Small intestine (tissue), 7 donors: Measurements from ENCODE around the gene ANKEF1. TPM values are rescaled to one million over a fixed set of nuclear protein-coding genes. Genes with fewer than 3 reads are reported as not detected.

Experiments
- DNase-seq, 2 donors: peaks; one replicate each; pipeline versions ENCODE4 v3.0.0 to v3.0.0-alpha.2; 2013
- FAIRE-seq: peaks from 2 replicates; lab custom pipeline; 2012; peaks lifted over from hg19 to GRCh38; lab: Jason Lieb, UNC
- H3K27ac ChIP-seq, 3 donors: one replicate each; pipeline ENCODE4 v1.5.1; 2013; ENCODE audit warnings: low read length in 2 of 3, mild to moderate bottlenecking in 2 of 3, control low read depth in 1 of 3, inconsistent platforms in 1 of 3, low read depth in 1 of 3, moderate library complexity in 1 of 3
- H3K27me3 ChIP-seq, 3 donors: one replicate each; pipeline ENCODE4 v1.6.1; 2013; ENCODE audit warnings: low read length in 3 of 3, inconsistent platforms in 1 of 3; ENCODE audit not compliant: control insufficient read depth in 3 of 3, insufficient read depth in 3 of 3
- H3K36me3 ChIP-seq, 3 donors: one replicate each; pipeline ENCODE4 v1.6.1; 2013; ENCODE audit warnings: low read length in 3 of 3, inconsistent platforms in 1 of 3, low read depth in 1 of 3, mild to moderate bottlenecking in 1 of 3, moderate library complexity in 1 of 3; ENCODE audit not compliant: control insufficient read depth in 3 of 3, insufficient read depth in 2 of 3
- H3K4me1 ChIP-seq, 3 donors: one replicate each; pipeline ENCODE4 v1.6.1; 2013; ENCODE audit warnings: low read length in 2 of 3, inconsistent platforms in 1 of 3, low read depth in 1 of 3, mild to moderate bottlenecking in 1 of 3, moderate library complexity in 1 of 3; ENCODE audit not compliant: control insufficient read depth in 3 of 3, insufficient read depth in 2 of 3
- H3K4me3 ChIP-seq, 3 donors: one replicate each; pipeline ENCODE4 v1.5.1; 2013; ENCODE audit warnings: low read length in 3 of 3, control low read depth in 1 of 3, inconsistent platforms in 1 of 3, low read depth in 1 of 3, mild to moderate bottlenecking in 1 of 3, moderate library complexity in 1 of 3
- H3K9me3 ChIP-seq, 2 donors: one replicate each; pipeline ENCODE4 v1.6.1; 2013; ENCODE audit warnings: low read depth in 1 of 2, low read length in 1 of 2; ENCODE audit not compliant: control insufficient read depth in 2 of 2, insufficient read depth in 1 of 2
- polyA plus RNA-seq, 4 donors: library from polyadenylated mRNA; stranded (reverse) in 3 of 4; unstranded in 1 of 4; fragments of 200-250 nt in 3 of 4; fragments of 120-200 nt in 1 of 4; gene quantifications; one replicate each; pipeline versions ENCODE4 v1.2.1 to v1.2.3, GENCODE V29; 2013
- donor health status: healthy with polysubstance abuse.
- donor health status: control.
- donor health status: control.
- donor health status: Bipolar disorder and iron deficiency.
- donor health status: healthy.

ANKEF1 gene
- polyA plus RNA-seq, 4 donors = 2.2 to 6.5 (median 3.0) TPM

- Histone ChIP-seq H3K36me3 (no peaks in the 10 kb centered on the region), H3K9me3 (no peaks in the 10 kb centered on the region), H3K27ac (no peak overlapping the region), H3K27me3 (no peaks in the 10 kb centered on the region), H3K4me1 (no peaks in the 10 kb centered on the region), H3K4me3 (no peak overlapping the region)
- DNase-seq = no peak
- FAIRE-seq = no peak
These were observed 70.3 kb downstream of the ANKEF1 start for GRCh38 chr20:10105046-10105445.

Other genes with a start within 250 kb of the ANKEF1 start
- under 1 TPM in 2 of 4 donors, not detected in 2; 0.10 to 0.27 TPM for gene PAK5, start 195.9 kb upstream of the ANKEF1 start, polyA plus RNA-seq
- gene SNAP25, start 183.8 kb downstream of the ANKEF1 start, polyA plus RNA-seq = 10 to 100 TPM in 1 of 4 donors, 1 to 10 TPM in 3; 2.0 to 10.7 (median 2.8) TPM